Epithelial cell of esophagus (primary cell): ENCODE measurements around the gene EIF4H.
"Not testable (repeated sequence)": the region's sequence is repeated elsewhere in the genome, so short reads cannot be mapped to it uniquely, and the experiment has no call there.

Source experiments
- DNase-seq: peaks from one replicate; pipeline ENCODE4 v3.0.0; 2010; ENCODE audit warnings: low read depth
- H3K4me3 ChIP-seq: 2 replicates; pipeline ENCODE4 v1.5.1; 2011; ENCODE audit warnings: mild to moderate bottlenecking, low read length, control low read depth
- TF ChIP-seq, protein P1 (sequence below): IDR thresholded peaks from 2 replicates; pipeline ENCODE4 v1.5.1; 2011; ENCODE audit warnings: low read depth, mild to moderate bottlenecking, low read length, control low read depth, inconsistent platforms; ENCODE audit not compliant: insufficient read depth; ENCODE audit errors: missing control alignments

EIF4H gene

GRCh38 chr7:74207586-74207985, 33.4 kb downstream of the EIF4H start:
- TF ChIP-seq, protein P1, sequence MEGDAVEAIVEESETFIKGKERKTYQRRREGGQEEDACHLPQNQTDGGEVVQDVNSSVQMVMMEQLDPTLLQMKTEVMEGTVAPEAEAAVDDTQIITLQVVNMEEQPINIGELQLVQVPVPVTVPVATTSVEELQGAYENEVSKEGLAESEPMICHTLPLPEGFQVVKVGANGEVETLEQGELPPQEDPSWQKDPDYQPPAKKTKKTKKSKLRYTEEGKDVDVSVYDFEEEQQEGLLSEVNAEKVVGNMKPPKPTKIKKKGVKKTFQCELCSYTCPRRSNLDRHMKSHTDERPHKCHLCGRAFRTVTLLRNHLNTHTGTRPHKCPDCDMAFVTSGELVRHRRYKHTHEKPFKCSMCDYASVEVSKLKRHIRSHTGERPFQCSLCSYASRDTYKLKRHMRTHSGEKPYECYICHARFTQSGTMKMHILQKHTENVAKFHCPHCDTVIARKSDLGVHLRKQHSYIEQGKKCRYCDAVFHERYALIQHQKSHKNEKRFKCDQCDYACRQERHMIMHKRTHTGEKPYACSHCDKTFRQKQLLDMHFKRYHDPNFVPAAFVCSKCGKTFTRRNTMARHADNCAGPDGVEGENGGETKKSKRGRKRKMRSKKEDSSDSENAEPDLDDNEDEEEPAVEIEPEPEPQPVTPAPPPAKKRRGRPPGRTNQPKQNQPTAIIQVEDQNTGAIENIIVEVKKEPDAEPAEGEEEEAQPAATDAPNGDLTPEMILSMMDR, result no peak
- no peak overlapping the region for H3K4me3 ChIP-seq
- DNase-seq, result no peak

DNA sequence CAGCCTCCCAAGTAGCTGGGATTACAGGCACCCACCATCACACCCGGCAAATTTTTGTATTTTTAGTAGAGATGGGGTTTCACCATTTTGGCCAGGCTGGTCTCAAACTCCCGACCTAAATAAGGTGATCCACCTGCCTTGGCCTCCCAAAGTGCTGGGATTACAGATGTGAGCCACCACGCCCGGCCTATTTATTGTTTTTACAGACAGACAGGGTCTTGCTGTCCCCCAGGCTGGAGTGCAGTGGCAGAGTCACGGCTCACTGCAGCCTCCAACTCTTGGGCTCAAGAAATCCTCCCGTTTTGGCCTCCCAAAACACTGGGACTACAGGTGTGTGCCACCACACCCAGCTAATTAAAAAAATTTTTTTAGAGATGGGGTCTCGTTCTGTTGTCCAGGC, 34.1 kb downstream of the EIF4H start:
- H3K4me3 ChIP-seq, DNase-seq: not testable (repeated sequence)

GRCh38 chr7:74212661-74213060, 38.5 kb downstream of the EIF4H start:
- TF ChIP-seq, protein P1, result no peak
- no peak overlapping the region for H3K4me3 ChIP-seq
- DNase-seq, result no peak

DNA sequence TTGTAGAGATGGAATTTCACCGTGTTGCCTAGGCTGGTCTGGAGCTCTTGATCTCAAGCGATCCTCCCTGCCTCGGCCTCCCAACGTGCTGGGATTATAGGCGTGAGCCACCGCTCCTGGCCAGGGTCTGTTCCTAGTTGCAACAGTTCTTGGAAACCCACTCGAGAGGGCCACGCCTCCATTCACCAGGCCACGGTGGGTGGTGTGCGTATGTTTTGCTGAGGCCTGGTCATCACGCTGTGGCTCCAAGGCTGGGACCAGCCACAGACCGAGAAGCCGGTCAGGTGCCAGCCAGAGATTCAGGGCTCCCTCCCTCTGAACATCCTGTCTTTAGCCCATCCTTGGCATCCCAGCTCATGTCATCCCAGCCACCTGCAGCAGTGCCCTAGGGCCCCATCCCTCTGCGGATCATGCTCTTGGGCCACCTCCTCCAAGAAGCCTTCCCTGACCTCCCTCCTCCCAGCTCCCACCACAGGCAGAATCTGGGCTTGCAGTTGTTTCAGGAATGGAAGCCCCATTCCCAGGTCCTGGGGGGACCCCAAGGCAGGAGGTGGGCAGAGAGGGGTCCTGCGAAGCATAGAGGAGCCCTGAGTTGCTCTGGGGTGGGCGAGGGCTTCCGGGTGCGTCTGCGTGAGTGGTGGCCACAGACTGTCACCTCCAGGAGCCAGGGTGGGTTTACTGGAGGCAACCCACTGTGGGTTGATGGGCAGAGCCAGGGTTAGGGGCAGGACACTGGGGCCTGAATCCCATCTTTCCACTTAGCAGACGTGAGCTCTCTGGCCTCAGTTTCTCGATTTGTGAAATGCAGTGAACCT, 40.9 kb downstream of the EIF4H start:
- no peak overlapping the region for H3K4me3 ChIP-seq
- TF ChIP-seq, protein P1, result no peak
- DNase-seq, result no peak

DNA sequence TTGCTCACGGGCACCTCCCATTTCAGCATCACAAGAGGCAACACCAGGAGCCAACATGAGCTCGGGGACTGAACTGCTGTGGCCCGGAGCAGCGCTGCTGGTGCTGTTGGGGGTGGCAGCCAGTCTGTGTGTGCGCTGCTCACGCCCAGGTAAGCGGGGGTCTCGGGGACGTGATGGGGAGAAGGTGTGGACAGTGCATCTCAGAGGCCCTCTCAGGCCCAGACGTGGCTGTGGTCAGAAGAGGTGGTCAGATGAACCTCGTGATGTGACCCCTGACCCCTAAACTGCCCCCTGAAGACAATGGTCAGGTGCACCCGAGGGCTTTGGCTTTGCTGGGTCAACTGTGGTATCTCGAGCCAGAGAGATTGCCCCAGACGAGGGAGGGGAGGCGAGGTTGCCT, 41.8 kb downstream of the EIF4H start:
- no peak overlapping the region for H3K4me3 ChIP-seq
- DNase-seq, result no peak
- TF ChIP-seq, protein P1, result no peak

DNA sequence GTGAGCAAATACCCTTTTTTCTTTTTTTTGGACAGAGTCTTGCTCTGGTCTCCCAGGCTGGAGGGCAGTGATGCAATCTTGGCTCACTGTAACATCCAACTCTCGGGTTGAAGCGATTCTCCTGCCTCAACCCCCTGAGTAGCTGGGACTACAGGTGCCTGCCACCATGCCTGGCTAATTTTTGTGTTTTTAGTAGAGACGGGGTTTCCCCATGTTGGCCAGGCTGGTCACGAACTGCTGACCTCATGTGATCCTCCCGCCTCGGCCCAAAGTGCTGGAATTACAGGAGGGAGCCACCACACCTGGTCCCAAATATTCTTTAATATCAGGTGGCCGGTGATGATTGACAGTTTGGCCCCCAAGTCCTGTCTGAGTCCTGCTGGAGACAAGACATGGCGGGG, 42.2 kb downstream of the EIF4H start:
- H3K4me3 ChIP-seq, result no peak overlapping the region
- no peak for DNase-seq
- TF ChIP-seq, protein P1, result no peak

DNA sequence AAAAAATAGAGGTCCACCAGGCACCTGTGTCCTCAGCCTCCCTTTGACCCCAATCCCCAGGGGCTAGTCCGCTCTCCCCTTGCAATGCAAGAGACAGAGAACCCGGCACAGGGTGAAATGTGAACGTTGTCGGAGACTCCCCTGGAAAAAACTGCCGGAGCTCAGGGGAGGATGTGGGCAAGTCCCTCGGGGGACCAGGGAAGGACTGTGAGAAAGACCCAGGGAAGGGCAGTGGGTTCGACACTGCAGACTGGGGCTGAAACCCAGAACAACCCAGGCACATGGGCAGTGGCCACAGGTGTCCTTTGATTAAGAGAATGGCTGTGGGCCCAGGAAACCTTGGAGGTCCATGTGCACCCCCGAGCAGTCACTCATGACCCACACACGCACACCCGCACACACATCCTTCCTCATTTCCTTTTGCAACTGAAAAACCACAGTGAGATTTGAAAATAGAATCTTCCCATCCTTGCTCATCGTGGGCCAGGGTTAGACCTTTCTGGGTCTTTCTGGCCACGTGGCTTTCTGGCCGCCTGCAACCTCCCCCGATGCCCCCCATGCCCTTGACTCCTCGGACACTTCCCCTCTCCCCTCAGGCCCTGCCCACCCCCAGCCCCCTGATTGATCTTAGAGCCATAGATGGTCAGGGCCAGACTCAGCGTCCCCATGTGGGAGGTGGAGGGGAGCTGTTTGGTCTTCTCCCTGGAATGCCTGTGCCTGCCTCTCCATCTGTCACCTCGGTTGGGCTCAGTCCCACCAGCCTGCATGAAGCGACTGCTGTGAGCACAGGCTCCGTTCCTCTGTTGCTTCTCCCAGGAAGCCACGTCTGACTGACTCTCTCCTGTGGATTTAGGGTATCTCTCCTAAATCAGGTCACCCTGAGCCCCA, 43.5 kb downstream of the EIF4H start:
- no peak overlapping the region for H3K4me3 ChIP-seq
- TF ChIP-seq, protein P1, result no peak
- no peak for DNase-seq
